GDM1 (cell line): ENCODE measurements around the gene ENG.
A peak's percentile ranks its signal among the peaks of the same experiment; 100 is the strongest.
"Not testable (repeated sequence)": the region's sequence is repeated elsewhere in the genome, so short reads cannot be mapped to it uniquely, and the experiment has no call there.

Source experiments
- DNase-seq: peaks from one replicate; lab custom pipeline; 2025; lab: John Stamatoyannopoulos, UW

Gene ENG

DNA sequence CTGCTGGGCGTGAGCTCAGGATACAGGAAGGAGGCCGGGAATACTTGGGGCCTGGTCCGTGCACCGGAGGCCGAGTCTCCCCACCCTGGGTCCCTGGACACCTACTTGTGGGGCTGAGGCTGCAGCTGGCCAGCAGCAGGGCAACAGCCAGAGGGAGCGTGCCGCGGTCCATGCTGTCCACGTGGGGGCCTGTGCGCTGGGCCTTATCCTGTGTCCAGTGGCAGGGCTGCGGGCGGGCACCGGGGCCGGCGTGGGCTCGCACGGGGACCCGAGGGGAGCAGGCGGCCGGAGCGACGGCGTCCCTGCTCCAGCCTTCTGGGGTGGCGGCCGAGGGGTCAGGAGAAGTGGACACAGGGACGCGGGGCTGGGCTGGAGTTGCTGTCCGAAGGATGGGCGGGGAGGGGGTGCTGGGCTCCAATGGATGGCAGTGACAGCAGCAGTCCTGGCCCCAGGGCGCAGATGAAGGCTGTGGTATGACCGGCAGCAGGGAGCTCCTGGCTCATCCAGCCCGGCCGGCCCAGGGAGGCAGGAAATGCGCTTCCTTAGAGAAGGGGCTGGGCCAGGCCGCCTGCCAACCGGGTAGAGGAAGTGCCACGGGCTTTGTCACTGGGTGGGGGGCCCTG lies at the start of gene ENG:
ENG (minus strand) TSS at position 475 of the 623 bp plus-strand sequence; CDS start at position 172, 303 bp downstream.
- DNase-seq, result peak; percentile 50

DNA sequence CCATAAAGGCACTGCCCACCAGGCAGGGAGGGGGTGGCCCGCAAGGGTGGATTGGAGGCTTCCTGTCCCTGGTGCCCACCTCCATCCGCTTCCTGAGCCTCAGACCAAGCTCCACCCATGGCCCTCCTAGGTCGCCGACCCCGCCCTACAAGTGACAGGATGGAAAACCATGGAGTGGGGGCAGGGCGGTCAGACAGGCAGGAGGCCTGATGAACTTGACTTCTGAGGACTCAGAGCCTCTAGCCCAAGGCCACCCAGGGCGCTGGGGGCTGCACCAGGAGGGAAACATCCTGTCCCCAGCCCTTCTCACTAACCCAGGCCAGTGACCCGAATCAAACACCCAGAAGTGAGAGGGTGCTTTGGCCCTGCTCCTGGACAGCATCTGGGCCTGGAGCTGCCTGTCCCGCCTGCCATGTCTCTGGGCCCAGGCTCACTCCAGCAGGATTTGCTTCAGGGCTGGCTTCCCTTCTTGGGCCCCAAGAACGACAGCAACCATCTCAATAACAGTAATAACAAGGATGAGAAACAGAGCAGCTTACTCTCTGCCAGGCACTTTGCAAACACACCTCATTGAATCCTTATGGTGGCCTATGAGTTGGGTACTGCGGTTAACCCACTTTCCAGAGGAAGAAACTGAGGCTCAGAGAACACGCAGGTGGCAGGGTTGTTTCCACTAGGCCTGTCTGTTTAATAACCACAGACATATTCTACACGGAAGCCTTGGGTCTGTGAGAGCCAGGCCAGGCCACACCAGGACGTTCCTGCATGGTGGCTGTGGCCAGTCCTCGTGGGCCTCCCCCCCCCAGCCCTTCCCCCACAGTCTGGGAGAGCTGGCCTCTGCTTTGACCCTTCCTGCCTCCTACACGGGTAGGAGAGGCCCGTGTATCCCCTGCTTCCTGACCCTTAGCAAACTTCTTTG lies 49.4 kb upstream of the ENG start:
- peak; percentile 93 for DNase-seq

DNA sequence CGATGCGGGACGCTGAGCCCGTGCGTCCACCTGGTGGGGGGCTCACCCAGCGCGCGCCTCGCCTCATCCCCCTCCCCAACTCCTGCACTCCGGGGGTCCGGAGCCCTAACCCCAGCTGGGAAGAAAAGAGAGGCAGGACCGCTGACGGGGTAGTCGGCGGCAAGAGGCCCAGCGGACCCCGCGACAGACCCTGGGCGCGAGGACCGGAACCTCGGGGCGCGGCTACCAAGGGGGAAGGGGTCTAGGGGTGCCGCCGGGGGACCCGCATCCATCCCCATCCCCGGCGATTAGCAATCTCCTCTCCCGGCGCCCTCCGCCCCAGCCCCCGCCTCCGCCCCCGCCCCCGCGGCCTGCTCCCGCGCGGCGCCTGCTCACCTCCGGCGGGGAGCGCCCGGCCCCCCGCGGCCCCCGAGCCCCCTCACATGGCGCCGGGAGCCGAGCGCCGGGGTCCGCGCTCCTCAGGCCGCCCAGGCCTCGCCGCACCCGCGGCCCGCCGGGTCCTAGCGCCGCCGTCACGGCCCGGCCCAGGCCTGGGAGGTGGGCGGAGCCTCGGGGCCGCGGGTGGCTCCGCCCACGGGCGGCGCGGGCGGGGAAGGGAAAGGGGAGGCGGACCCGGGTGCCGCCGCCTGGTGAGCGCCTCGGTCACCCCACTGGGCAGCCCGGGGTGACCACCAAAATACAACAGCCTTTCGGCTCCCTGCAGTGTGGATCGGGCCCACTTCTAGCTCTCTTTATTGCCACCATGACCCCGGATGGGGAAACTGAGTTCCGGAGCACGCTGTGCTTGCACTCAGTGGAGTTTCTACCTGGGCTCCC lies 44.9 kb upstream of the ENG start, which contains the start of gene ST6GALNAC6:
ST6GALNAC6 (minus strand) TSS at position 476 of the 816 bp plus-strand sequence. CDS start 1,622 bp downstream, outside the sequence.
- peak; percentile 77 for DNase-seq

DNA sequence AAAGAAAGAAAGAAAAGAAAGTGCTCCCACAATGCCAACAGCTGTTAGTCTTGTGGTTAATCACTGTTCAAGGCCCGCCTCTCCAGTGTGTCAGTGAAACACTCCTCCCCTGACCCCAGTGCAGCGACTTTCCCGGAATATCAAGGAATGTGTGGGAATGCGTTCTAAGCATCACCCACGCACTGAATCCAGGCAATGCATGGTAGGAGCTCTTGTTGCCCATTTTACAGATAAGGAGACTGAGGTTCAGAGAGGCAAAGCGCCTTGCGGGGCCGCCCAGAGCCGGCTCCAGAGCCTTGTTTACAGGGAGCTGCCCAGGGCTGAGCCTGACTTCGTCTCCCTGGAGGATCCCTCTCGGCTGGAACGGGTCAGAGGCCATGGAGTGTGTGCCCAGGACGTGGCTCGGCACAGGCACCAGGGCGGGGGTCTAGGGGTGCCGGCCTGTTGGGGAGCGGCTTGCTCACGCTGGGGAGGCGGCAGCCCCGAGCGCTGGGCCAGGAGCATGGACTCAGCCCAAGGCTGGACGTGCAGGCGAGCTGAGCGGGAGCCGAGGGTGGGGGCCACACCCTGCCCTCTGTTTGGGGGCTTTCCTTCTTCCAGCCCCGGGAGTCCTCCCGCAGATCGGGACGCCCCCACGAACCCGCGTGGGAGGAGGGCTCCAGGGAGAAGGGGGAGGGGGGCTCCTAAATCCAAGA lies 44.1 kb upstream of the ENG start:
- DNase-seq, result no peak

DNA sequence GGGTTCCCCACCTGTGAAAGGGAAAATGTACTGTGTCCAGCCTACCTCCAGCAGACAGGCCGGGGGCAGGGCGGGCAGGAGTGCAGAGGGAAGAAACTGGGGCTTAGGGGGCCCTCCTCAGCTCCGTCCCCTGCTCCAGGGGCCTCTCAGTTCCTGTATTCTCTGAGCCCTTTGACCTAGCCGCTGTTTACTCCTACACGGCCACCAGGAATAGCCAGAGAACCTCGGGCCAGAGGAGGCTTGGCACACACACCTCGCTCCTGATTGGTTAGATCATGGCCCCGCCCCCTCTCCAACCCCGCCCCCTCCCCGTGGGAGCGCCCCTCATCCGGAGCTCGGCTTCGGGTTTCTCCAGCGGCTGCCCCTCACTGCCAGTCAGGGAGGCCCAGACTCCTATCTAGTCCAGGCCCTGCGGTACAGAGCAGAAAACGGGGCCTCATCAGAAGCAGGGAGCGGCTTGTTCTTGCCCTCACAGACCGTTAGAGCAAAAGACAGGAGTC lies 42.8 kb upstream of the ENG start:
- DNase-seq, result no peak

DNA sequence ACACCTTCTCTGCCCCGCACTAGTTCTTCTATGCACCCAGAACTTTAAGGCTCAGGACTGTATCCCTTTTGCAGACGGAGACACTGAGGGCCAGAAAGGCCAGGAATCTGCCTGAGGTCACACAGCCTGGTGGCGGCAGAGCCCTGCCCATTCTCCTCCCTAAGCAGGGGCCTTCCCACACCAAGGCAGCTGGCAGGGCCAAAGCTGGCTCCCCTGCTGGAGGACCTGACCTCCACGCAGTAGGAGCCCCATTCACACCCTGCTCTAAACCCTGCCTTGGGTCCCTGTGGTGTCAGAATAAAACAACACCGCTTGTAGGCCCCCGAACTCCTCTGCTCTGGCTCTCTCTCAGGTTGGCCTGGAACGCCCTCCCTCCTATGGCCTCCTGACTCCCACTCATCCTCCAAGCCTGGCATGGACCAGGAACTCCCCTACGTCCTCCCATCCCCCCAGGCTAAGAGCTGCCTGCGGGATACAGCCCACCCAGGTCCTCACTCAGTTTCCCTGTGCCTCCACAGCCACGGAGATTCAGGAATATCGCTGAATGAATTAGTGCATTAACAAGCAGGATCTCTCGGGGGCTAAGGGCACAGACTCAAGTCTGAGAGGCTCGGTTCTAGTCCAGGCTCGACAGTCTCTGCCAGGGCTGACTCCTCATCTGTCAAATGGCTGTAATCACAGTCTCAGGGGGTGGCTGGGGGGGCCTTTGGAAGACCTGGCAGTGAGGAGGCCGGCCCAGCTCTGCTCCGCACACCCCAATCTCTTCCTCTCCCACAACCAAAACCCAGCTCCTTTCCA lies 42.1 kb upstream of the ENG start:
- no peak for DNase-seq

DNA sequence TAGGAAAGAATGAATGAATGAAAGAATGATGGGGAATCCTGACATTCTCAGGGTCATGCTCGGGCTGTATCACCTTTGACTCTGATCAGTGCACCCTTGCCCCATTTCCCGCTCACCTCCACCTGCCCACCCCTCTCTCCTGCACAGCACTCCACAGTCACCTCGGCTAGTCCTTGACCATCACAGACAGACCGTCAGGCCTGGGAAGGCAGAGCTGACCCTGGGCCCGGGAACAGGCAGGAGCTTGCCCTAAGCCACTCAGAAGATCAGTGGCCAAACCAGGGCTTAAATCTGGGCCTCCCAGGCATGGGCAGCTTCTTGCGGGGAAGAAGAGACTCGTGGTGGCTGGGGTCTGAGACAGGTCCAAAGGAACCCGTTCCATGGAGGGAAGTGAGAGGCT lies 41.4 kb upstream of the ENG start:
- DNase-seq, result no peak

DNA sequence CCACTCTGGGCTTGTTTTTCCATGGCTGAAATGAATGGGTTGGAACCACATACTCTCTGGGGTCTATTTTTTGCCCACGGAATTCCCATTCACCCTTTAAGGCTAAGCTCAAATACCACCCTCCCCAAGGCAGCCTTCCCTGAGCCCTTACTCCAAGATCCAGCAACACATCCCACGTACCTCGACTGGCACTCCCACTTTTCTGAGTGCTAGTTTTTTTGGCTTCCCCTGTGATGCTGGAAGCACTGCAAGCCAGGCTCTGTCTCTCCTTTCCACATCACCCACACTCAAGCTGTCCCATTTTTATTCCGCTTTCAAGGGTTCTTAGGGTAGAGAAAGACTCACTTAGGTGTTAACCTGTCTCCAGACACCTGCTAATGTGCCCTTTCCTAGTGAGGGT lies 38.9 kb upstream of the ENG start:
- no peak for DNase-seq

DNA sequence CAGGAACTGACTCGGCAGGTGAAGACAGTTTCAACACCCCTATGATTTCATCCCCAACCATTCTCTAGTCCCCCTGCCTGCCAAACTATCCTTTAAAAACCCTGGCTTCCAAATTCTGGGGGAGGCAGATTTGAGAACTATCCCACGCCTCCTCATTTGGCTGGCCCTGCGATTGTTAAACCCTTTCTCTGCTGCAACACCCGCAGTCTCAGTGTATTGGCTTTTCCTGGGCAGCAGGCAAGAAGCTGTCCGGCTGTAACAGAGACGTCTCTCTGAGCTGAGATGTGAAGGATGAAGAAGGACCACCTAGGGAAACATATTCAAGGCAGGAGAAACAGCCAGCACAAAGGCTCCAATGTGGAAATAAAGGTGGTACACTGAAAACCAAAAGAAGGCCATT lies 38.4 kb upstream of the ENG start:
- no peak for DNase-seq

DNA sequence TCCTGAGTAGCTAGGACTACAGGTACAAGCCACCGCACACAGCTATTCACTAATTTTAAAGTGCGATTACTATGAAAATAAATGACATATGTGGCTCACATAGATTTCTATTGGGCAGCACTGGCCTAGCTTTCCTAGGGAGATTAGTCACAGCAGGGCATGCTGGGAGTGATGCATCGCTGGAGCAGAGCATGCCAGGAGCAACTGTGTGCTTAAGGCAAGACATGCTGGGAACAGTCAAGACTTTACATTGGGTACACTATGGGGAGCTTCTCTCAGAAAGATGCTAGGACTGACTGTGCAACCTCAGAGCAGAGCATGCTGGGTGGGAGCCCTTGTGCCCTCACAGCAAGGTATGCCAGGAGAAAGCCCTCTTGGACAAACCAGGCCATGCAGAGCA lies 35.6 kb upstream of the ENG start:
- DNase-seq, result no peak

DNA sequence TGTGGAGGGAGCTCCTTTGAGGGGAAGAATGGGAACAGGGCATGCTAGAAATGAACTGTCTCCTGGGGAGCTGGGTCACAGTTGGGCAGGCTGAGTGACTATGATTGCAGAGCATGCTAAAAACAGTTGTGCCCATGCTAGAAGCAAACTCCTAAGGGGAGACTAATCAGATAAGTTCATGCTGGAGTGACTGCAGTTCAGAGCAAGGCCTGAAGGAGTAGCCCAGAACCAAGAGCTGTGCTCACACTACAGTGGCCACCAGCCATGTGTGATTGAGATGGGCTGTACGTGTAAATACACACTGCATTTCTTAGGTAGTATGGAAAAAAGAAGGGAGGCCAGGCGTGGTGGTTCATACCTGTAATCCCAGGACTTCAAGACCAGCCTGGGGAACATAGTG lies 33.3 kb upstream of the ENG start:
- no peak for DNase-seq

DNA sequence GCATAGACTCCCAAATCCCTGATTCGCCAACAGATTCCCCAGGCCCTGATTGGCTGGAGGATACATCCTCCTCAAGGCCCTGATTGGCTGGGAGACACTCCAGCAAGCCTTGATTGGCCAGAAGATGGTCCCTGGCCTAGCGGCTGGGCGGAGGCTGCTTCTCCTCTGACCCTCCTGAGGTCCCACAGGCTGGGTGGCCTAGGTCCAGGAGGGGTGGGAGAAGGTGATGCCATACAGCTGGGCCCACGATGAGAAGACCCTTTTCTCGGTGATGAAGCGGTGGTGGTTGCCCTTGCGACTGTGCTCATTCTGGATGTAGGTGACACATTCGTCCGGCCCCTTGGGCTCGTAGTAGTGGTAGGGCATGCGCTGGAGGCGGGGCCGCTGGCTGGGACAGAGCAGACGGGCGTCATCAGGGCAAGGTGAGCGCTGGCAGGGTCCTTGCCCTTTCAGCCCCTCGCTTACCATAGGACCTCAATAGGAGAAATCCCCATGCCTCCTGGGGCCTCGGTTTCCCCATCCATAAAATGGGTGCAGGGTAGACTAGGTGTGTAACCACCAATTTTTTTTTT lies 32.0 kb upstream of the ENG start:
- no peak for DNase-seq

DNA sequence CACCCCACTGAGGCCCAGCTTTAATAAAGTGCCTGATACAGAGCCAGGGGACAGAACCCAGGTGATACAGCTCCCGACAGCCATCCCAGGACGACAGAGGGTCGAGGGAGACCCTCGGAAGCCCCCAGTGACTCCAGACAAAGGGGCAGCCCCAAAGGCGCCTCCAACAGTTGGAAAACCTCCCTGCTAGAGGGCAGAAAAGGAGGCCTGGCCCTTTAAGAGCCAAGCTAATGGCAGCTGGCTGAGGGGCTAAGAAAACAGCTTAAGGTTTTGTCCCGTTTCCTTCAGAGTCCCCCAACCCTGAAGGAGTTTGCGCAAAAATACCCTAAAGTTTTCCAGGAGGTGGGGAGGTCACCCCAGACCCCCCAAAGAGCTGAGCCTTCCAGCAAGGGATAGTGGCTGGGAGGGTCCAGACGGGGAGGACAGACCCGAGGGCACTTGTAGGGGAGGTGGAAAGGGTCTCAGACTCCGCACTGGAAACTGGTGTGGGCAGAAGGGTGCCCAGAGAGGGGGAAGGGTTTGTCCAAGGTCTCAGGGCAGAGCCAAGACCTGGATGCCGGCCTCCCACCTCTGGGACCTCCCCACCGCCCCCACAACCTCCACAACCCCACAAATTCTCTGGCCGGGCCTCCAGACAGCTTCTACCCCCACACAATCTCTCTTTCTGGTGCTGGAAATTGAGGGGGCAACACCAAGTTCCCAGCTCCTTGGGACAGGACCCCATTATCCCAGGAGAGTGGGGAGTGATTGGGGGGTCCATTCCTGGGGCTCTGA lies 31.2 kb upstream of the ENG start:
- no peak for DNase-seq

DNA sequence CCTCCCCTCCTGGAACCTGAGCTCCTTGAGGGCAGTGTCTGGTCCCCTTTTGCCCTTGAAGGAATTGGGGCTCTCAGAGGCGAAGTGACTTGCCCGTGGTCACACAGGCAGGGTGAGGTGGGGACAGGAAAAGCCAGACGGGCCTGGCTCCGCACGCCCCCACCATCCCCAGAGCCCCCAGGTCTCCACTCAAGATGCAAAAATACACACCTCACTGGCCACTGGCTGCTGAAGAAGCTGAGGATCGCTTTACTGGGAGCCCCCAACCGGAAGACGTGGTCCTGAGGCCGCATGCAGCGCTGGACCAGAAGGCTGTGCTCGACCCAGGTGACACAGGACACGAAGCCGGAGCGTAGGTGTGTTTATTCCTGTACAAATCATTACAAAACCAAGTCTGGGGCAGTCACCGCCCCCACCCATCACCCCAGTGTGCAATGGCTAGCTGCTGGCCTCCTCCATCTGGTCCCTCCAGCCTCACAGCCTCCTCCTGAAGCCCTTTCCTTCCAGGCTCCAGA lies 30.6 kb upstream of the ENG start:
- DNase-seq, result no peak

DNA sequence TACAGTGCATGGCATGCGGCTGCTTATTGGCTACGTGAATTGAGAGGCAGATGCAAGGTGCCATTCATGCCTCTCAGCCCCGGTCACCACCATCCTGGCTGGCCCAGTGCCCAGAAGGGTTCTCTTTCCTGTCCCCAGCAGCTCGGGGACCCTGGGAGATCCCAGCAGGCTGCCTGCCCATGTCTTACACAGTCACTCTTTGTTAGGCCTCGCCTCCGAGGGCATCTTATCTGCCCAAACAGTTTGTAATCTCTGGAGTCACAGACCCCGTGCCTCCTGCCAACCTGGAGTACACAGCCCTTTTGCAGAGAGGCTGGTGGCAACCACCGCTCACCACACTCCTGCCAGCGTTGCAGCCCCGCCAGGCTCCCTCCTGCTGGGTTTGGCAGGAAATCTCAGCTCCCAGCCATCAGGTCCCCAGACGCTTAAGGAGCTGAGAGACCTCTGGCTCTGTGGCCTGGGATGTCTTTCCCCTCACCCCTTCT lies 30.0 kb upstream of the ENG start:
- no peak for DNase-seq

DNA sequence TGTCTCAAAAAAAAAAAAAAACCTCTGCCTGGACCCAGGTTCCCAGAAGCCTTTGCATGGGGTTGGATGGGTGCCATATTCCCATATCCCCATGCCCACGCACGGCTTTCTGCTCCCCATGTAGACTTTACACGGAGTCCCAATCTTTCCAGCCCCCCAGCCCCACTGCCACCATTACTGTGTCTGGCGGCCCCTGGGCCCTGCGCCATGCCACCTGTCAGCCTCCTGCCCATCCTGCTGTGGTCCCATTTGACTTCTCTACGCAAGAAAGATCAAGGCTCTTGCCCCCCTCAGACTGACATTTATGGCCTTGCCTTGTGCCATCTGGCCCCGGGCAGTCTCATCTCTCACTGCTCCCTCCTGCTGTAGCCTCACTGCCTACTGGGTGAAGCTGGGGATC lies 29.5 kb upstream of the ENG start:
- DNase-seq, result no peak

DNA sequence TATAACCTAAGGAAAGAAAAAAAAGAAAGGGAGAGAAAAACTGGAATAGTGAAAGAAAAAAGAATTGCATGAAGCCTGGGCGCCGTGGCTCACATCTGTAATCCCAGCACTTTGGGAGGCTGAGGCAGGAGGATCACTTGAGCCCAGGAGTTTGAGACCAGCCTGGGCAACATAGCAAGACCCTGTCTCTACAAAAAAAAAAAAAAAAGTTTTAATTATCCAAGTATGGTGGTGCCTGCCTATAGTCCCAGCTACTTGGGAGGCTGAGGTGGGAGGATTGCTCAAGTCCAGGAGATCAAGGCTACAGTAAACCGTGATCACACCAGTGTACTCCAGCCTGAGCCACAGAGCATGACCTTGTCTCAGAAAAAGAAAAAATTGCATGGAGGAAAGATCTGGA lies 27.3 kb upstream of the ENG start:
- DNase-seq, result not testable (repeated sequence)

DNA sequence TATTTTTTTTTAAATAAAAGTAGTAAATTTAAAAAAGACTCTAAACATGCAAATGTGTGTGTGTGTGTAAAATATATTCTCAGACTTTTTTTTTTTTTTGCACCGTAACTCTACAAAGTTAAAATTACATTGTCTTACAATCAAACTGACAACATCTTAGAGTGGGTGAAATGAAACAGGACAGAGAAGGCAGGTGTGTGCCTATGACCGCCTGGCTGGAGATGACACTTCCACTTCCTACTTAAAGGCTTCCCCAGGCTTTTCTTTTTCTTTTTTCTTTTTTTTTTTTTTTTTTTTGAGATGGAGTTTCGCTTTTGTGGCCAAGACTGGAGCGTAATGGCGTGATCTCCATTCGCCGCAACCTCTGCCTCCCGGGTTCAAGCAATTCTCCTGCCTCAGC lies 25.7 kb upstream of the ENG start:
- no peak for DNase-seq

DNA sequence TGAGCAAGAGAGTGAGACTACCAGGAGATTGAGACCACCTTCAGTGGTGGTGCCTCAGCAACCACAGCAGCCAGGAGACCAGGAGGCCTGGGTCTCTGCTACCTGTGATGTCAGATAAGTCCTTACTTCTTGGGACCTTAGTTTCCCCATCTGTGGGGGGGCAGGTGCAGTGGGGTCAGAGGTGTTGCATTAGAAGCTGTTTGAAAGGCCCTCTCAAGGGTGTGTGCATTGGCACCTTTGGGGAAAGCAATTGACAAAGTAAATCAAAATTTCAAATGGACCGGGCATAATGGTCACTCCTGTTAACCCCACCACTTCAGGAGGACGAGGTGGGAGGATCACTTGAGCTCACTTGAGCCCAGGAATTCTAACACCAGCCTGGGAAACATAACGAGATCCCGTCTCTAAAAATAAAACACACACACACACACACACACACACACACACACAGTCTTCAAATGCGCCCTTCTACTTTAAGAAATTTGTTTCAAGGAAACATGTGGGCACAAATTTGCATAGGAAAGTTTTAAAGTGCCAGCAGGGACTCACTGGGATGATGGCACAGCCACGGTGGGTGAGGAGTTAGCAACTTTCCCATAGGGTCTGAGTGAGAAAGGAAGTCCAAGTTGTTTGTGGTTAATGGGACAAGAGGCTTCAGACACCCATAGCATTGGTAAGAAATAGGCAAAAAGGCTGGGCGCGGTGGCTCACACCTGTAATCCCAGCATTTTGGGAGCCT lies 24.4 kb upstream of the ENG start:
- DNase-seq, result no peak
